GM20431 (cell line): ENCODE measurements around the gene EWSR1.
"Not testable (repeated sequence)": the region's sequence is repeated elsewhere in the genome, so short reads cannot be mapped to it uniquely, and the experiment has no call there.

Experiments used
- in situ Hi-C: fragments of 300-500 bp; cut with MseI, MboI; formaldehyde crosslinking; loops from one replicate; pipeline ENCODE4 v1.15.0; 2020; ENCODE audit warnings: low sequenced_read_pairs; ENCODE audit not compliant: unreplicated experiment

The EWSR1 gene

DNA sequence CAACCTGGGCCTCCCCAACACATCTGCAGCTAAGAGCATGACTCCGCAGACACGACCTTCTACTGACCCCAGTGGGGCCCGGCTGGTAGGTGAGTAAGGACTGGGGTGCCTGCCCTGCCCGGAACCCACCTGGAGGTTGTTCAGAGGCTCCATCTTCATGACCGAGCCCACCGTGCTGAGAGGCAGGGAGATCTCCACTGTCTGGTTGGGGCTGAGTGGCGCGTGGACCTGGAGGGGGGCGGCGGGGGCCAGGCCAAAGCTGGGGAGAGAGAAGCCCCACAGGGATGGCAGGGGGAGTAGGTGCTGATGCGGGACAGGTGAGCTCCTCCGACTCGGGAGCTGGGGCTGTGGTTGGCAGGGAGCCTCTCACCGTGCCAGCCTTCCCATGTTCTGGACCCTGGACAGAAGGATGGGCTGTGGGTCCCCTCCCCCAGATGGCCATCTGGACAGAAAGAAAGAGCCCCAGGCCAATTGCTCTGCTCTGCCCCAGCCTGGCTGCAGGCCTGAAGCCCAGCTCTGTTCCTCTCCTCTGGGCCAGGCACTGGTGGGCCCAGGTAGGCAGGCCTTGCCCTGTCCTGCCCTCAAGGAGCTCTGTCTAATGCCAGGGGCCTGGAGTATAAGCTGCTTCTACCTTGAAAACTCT, 63.7 kb downstream of the EWSR1 start:
- in situ Hi-C loops, result no loop called here

GRCh38 chr22:29332886-29333496, 64.9 kb downstream of the EWSR1 start:
- in situ Hi-C loops, result no loop called here

DNA sequence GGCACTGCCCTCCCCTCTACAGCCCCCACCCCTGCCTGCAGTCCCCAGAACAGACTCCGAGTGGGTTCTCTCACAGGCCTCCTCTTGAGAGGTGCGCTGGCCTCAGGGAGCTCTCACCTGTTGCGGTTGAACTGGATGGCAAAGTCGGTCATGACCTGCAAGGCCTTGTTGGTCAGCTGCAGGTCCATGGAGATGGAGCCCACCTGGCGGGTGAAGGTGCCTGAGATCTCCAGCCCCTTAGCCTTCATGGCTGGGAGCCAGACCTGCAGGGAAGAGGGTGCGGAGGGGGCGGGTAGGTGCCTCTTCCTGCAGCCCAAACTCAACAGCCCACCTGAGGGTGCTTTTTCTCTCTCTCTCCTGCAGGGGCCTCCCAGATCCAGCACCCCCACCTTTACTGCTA, 66.1 kb downstream of the EWSR1 start:
- in situ Hi-C loops, result no loop called here

GRCh38 chr22:29334696-29335344, 66.8 kb downstream of the EWSR1 start:
- in situ Hi-C loops, result no loop called here

DNA sequence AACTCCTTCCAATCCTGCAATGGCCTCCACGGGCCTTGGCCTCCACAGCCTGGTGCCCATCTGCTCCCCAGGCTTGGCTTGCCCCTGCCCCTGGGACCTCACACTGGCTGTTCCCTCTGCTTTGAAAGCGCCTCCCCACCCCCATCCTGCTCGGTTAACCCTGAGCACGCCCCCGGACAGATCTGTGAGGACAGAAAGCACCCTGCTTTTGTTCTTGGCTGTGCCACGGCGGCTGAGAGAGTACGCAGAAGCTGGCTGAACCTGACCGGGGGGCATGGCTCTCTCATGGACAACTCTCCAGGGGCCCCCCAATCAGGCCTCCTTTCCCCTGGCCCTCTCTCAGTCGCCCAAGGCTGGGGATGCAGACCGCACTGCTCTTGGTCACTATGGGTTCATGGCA, 67.6 kb downstream of the EWSR1 start:
- in situ Hi-C loops, result no loop called here

DNA sequence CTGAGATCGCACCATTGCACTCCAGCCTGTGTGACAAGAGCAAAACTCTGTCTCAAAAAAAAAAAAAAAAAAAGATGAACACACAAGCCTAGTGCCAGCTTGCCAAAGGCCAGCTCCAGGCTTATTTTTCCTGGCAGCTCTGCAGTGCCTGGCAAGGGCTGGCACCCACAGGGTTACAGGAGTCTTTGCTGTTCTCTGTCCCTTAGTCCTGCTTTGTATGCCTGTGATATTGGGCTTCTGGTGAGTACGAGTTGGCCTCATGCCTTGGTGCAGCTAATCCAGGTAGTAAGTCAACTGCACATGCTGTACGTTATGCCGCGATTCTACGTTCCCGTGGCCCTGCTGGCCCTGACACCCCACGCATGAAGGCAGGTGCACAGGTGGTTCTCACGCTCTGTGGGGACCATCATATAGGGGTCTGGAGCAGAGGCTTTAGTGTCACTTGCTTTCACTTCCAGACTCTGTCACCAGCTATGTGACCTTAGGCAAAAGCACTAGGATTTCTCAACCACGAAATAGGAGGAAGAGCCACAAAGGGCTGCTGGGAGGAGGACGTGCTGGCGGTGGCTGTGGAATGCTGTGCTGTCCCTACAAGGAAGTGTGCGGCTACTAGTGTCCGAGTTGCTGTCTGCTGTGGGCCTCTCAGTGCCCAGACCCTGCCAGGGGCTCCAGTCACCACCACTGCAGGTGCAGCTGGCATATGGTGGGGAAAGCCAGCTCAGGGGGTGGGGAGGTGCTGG, 68.9 kb downstream of the EWSR1 start:
- in situ Hi-C loops, result no loop called here

DNA sequence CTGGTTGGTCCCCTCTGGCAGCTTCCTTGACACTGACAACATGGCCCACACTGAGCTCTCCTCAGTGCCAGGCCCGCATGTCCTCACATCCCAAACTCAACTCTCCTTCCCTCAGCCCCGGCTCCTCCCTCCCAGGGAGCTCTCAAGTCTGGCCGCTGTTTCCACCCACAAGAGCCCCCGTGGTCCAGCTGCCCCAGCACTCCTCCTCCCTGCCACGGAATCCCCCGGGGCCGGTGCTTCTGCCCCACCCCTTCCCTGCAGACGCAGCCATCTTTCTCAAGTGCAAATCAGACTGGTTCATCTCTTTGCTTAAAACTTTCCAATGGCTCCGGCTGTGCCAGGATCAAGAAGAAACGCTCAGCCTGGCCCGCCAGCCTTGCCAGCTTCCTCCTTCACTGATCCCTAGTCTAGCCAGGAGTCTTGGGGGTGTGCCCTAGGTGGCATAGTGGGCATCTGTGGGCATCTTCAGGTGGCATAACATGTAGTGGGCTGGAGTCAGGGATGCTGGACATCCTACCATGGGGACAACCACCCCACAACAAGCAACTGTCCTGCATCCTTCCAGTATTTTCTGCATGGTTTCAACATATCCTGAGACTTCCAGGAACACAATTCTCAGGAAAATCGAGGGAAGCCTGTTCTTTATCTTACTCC, 69.7 kb downstream of the EWSR1 start:
- in situ Hi-C loops, result no loop called here

- in situ Hi-C loops, result no loop called here
Observed at GRCh38 chr22:29338398-29338797, 70.3 kb downstream of the EWSR1 start.

DNA sequence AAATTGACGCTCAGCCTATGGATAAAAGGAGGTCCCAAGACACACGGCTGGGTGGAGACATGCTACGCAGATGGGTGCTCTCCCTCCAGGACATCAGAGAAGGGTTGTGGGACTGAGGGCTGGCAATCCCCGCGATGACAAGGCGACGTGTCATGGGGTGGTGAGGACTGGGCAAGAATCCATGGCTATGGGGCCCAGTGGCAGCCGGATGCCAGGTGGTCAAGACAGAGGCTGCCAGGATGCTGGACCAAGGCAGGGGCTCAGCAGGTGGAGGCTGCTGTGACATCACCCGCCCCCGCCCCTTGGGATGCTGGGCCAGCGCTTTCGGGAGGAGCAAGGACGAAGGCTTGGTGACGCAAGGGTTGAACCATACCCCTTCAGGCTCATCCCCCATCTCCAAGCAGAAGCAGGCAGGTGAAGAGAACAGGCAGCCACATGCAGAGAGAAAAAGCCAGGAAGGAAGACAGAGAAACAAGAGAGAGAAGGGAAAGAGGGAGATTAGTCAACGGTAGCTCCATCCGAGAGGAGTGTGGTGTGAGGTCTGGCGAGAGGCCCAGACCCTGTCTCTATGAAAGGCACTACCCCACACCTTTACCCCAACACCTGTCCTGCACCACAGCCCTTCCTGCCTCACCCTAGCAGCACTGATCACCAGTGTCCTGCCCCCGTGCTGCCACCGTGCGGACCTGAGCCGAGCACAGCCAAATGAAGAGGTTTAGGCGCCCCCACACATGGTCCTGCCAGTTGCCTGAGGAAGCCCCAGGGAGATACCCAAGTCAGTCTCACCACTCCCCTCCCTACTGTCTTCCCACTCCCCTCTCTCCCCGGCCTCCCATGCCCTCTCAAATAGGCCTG, 71.5 kb downstream of the EWSR1 start:
- in situ Hi-C loops, result no loop called here

DNA sequence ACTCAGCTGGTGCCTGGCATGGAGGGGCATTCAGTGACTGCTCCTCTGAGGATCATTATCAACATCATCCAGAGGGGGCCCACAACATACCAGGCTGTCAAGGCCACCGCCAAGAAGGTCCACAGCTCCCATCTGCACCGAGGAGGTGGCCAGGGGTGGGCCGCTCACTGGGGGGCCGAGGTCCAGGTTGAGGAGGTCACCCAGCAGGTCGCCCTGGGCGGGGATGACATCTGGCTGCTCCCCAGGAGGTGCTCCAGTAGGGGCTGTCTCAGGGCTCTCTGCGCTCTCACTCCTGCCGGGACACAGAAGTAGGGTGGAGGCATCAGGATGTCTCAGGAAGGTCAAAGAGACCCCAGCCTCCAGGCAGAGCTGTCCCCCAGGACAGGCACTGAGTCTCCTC, 72.5 kb downstream of the EWSR1 start:
- in situ Hi-C loops, result no loop called here

GRCh38 chr22:29341056-29341848, 73.2 kb downstream of the EWSR1 start:
- in situ Hi-C loops, result no loop called here

- in situ Hi-C loops, result no loop called here
Observed at GRCh38 chr22:29341849-29342127, 73.7 kb downstream of the EWSR1 start.

GRCh38 chr22:29342177-29342576, 74.1 kb downstream of the EWSR1 start:
- in situ Hi-C loops, result no loop called here

GRCh38 chr22:29342577-29343312, 74.7 kb downstream of the EWSR1 start:
- in situ Hi-C loops, result no loop called here

GRCh38 chr22:29343313-29343805, 75.3 kb downstream of the EWSR1 start:
- in situ Hi-C loops, result no loop called here

DNA sequence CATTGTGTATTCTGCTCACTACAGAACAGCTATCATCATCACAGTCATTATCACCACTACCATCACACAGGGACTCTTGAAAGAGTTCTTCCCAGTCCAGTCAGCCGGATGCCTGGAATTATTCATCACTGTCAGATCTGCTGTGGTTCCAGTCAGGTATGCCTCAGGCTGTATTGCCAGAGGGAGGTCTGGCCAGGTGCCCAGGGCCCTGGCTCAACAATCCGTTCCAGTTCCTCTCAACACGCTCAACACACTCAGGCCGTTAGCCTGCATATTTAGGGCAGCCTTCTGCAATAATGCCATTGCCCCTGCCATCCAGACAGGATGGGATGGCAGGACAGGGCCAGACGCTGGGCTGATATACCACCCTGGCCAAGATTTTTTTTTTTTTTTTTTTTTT, 76.1 kb downstream of the EWSR1 start:
- in situ Hi-C loops, result no loop called here

- in situ Hi-C loops, result not testable (repeated sequence)
Observed at GRCh38 chr22:29344889-29345288, 76.8 kb downstream of the EWSR1 start.

DNA sequence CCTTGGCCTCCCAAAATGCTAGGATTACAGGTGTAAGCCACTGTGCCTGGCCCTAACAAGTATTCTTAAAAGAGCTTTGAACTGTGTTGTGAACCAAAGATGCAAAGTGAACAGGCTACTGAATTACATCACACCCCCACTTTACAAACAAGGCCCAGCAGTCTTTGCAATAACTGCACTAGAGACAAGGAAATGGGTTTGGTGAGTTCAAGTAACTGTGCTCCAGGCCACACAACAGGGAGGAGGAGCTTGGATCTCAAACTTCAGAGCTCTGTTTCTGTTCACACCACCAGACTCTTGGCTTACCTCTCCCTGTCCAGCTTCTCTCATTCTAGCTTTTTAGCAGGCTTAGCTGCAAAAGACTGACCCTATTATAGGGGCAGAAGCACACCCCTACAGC, 77.9 kb downstream of the EWSR1 start:
- in situ Hi-C loops, result no loop called here
